Hepatocyte (in vitro differentiated cells): ENCODE results near the gene SPRR1B. TPM values are rescaled to one million over a fixed set of nuclear protein-coding genes. Genes with fewer than 3 reads are reported as not detected.

Source experiments
- DNase-seq: peaks from one replicate; pipeline ENCODE4 v3.0.0-alpha.2; 2016; ENCODE audit warnings: low spot score
- H2AFZ ChIP-seq: fragments of 200-600 bp; sonication (generic); 2 replicates; pipeline ENCODE4 v1.6.0; 2016; ENCODE audit warnings: antibody characterized with exemption, mild to moderate bottlenecking
- H3K27ac ChIP-seq: fragments of 200-600 bp; sonication (generic); 2 replicates; pipeline ENCODE4 v1.5.1; 2016; ENCODE audit warnings: mild to moderate bottlenecking
- H3K27me3 ChIP-seq: fragments of 200-600 bp; sonication (generic); 2 replicates; pipeline ENCODE4 v1.6.1; 2016
- H3K36me3 ChIP-seq: fragments of 200-600 bp; sonication (generic); replicated peaks from 2 replicates; pipeline ENCODE4 v1.5.1; 2016; ENCODE audit warnings: low read depth; ENCODE audit not compliant: insufficient read depth
- H3K4me1 ChIP-seq: fragments of 200-600 bp; sonication (generic); 2 replicates; pipeline ENCODE4 v1.5.1; 2016; ENCODE audit warnings: mild to moderate bottlenecking, moderate library complexity; ENCODE audit not compliant: insufficient read depth
- H3K4me2 ChIP-seq: fragments of 200-600 bp; sonication (generic); 2 replicates; pipeline ENCODE4 v1.6.0; 2016
- H3K4me3 ChIP-seq: fragments of 200-600 bp; sonication (generic); 2 replicates; pipeline ENCODE4 v1.5.1; 2016; ENCODE audit warnings: mild to moderate bottlenecking
- H3K79me2 ChIP-seq: fragments of 200-600 bp; sonication (generic); 2 replicates; pipeline ENCODE4 v1.6.0; 2017; ENCODE audit warnings: mild to moderate bottlenecking
- H3K9me2 ChIP-seq: fragments of 200-600 bp; sonication (generic); replicated peaks from 2 replicates; pipeline ENCODE4 v1.6.0; 2017; ENCODE audit warnings: mild to moderate bottlenecking; ENCODE audit not compliant: insufficient read depth
- H3K9me3 ChIP-seq: fragments of 200-600 bp; sonication (generic); 2 replicates; pipeline ENCODE4 v1.5.1; 2016; ENCODE audit warnings: low read depth, mild to moderate bottlenecking
- H4K20me1 ChIP-seq: fragments of 200-600 bp; sonication (generic); 2 replicates; pipeline ENCODE4 v1.6.0; 2016; ENCODE audit warnings: mild to moderate bottlenecking; ENCODE audit not compliant: insufficient read depth, poor library complexity, severe bottlenecking
- CTCF ChIP-seq: fragments of 200-600 bp; sonication (generic); IDR thresholded peaks from 2 replicates; pipeline ENCODE4 v1.5.1; 2016; ENCODE audit warnings: antibody characterized with exemption, mild to moderate bottlenecking; ENCODE audit not compliant: poor library complexity
- EZH2 ChIP-seq: fragments of 200-600 bp; sonication (generic); IDR thresholded peaks from 2 replicates; pipeline ENCODE4 v1.6.1; 2016; ENCODE audit warnings: antibody characterized with exemption, mild to moderate bottlenecking, borderline replicate concordance
- EZH2phosphoT487 ChIP-seq: fragments of 200-600 bp; sonication (generic); IDR thresholded peaks from one replicate; pipeline ENCODE4 v1.6.1; 2018; ENCODE audit warnings: antibody characterized with exemption, mild to moderate bottlenecking, low read depth, moderate library complexity; ENCODE audit not compliant: unreplicated experiment, severe bottlenecking
- WGBS: methylation state at CpG from one replicate; pipeline ENCODE4 v1.1.6; 2016; ENCODE audit warnings: low lambda C conversion rate; ENCODE audit errors: missing lambda C conversion rate; 5-methylcytosine and 5-hydroxymethylcytosine counted together
- polyA plus RNA-seq: library from polyadenylated mRNA; unstranded; fragments of >200 nt; fragmentation: Nextera tagmentation; extraction: Ambion mirVana; gene quantifications from 2 replicates; pipeline ENCODE4 v1.2.1, GENCODE V29; 2016
- total RNA-seq: library from RNA; depleted of rRNA; stranded (reverse); fragments of >200 nt; gene quantifications from 2 replicates; pipeline ENCODE4 v1.2.3, GENCODE V29; 2014

The SPRR1B gene
- not detected in 2 replicates for total RNA-seq
- 0.54 TPM in 1 of 2 replicates, not detected in the other for polyA plus RNA-seq

GRCh38 chr1:153030895-153031294 is at the start of gene SPRR1B:
TSS of gene SPRR1B (plus strand) at chr1:153031203. CDS start at chr1:153032346, 1,143 bp downstream.
- H3K4me2 ChIP-seq, result no peak within 1 kb of the TSS
- no peak for TF ChIP-seq CTCF
- no peak for TF ChIP-seq EZH2phosphoT487
- no peak for TF ChIP-seq EZH2
- no peaks in the 10 kb centered on the region for H3K36me3 ChIP-seq
- no peak for DNase-seq
- H3K79me2 ChIP-seq, result no peaks in the 10 kb centered on the region
- H4K20me1 ChIP-seq, result no peaks in the 10 kb centered on the region
- no peaks in the 10 kb centered on the region for H3K9me3 ChIP-seq
- H3K4me3 ChIP-seq, result no peak within 1 kb of the TSS
- no peaks in the 10 kb centered on the region for H3K9me2 ChIP-seq
- H3K4me1 ChIP-seq, result no peaks in the 10 kb centered on the region
- no peak within 1 kb of the TSS for H3K27ac ChIP-seq
- no peak within 1 kb of the TSS for H2AFZ ChIP-seq
- H3K27me3 ChIP-seq, result no peaks in the 10 kb centered on the region

GRCh38 chr1:152982076-152982475 is 48.9 kb upstream of the SPRR1B start:
- no peak overlapping the region for H2AFZ ChIP-seq
- no peak for TF ChIP-seq EZH2
- TF ChIP-seq EZH2phosphoT487, result no peak
- no peak for TF ChIP-seq CTCF
- no peaks in the 10 kb centered on the region for H3K4me1 ChIP-seq
- no peaks in the 10 kb centered on the region for H3K79me2 ChIP-seq
- H3K9me2 ChIP-seq, result no peaks in the 10 kb centered on the region
- no peaks in the 10 kb centered on the region for H3K27me3 ChIP-seq
- H3K27ac ChIP-seq, result no peak overlapping the region
- no peaks in the 10 kb centered on the region for H3K9me3 ChIP-seq
- H4K20me1 ChIP-seq, result no peaks in the 10 kb centered on the region
- WGBS, result 76% methylated on average over 4 of the region's 4 CpGs
- no peak overlapping the region for H3K4me2 ChIP-seq
- no peak overlapping the region for H3K4me3 ChIP-seq
- no peak for DNase-seq
- no peaks in the 10 kb centered on the region for H3K36me3 ChIP-seq

GRCh38 chr1:152983234-152983633 is 47.8 kb upstream of the SPRR1B start:
- Histone ChIP-seq H3K4me2 (no peak overlapping the region), H3K27me3 (no peaks in the 10 kb centered on the region), H3K4me3 (no peak overlapping the region), H4K20me1 (no peaks in the 10 kb centered on the region), H3K9me3 (no peaks in the 10 kb centered on the region), H3K27ac (no peak overlapping the region), H3K9me2 (no peaks in the 10 kb centered on the region), H2AFZ (no peak overlapping the region), H3K36me3 (no peaks in the 10 kb centered on the region), H3K79me2 (no peaks in the 10 kb centered on the region), H3K4me1 (no peaks in the 10 kb centered on the region)
- no peak for TF ChIP-seq EZH2phosphoT487
- no peak for TF ChIP-seq EZH2
- no peak for TF ChIP-seq CTCF
- DNase-seq, result no peak

- 91% methylated on average over 3 of the region's 3 CpGs for WGBS
- no peak within 1 kb of the TSS for H3K27ac ChIP-seq
- H4K20me1 ChIP-seq, result no peaks in the 10 kb centered on the region
- H3K27me3 ChIP-seq, result no peaks in the 10 kb centered on the region
- H3K9me2 ChIP-seq, result no peaks in the 10 kb centered on the region
- H3K4me1 ChIP-seq, result no peaks in the 10 kb centered on the region
- DNase-seq, result no peak
- H3K36me3 ChIP-seq, result no peaks in the 10 kb centered on the region
- no peak for TF ChIP-seq EZH2phosphoT487
- TF ChIP-seq EZH2, result no peak
- no peak for TF ChIP-seq CTCF
- H3K4me2 ChIP-seq, result no peak within 1 kb of the TSS
- H3K9me3 ChIP-seq, result no peaks in the 10 kb centered on the region
- H2AFZ ChIP-seq, result no peak within 1 kb of the TSS
- no peaks in the 10 kb centered on the region for H3K79me2 ChIP-seq
- H3K4me3 ChIP-seq, result no peak within 1 kb of the TSS
Observed at GRCh38 chr1:152983743-152984142, 47.3 kb upstream of the SPRR1B start, which contains the start of gene SPRR1A. TSS of gene SPRR1A (plus strand) at chr1:152984081. CDS start at chr1:152985231, 1,150 bp downstream.
